Activated CD8-positive, alpha-beta memory T cell treated with anti-CD3 and anti-CD28 coated beads, Interleukin-2, amount 50 U/mL, for 1 hour (primary cell): Measurements from ENCODE around the gene SMARCA4.
A peak's percentile ranks its signal among the peaks of the same experiment; 100 is the strongest.
"Not testable (repeated sequence)": the region's sequence is repeated elsewhere in the genome, so short reads cannot be mapped to it uniquely, and the experiment has no call there.

ENCODE experiments used
- DNase-seq: peaks from one replicate; pipeline ENCODE4 v3.0.0-alpha.2; 2020; ENCODE audit errors: extremely low read depth

The SMARCA4 gene

GRCh38 chr19:10928563-10929401, 32.0 kb upstream of the SMARCA4 start, which contains the start of the genes TIMM29 and YIPF2:
TIMM29 (plus strand) TSS chr19:10928811; CDS start chr19:10928823, 12 bp downstream.
YIPF2 (minus strand) TSS chr19:10928639; CDS start chr19:10928410, 229 bp downstream.
- DNase-seq = peak; percentile 97

- DNase-seq = no peak
These were observed 31.4 kb upstream of the SMARCA4 start for GRCh38 chr19:10929402-10929794.

- DNase-seq = no peak
These were observed 25.3 kb upstream of the SMARCA4 start for GRCh38 chr19:10935371-10936059.

GRCh38 chr19:10936661-10937084, 24.2 kb upstream of the SMARCA4 start:
- DNase-seq = peak; percentile 11

- not testable (repeated sequence) for DNase-seq
These were observed 19.2 kb upstream of the SMARCA4 start for GRCh38 chr19:10941649-10942048.

- not testable (repeated sequence) for DNase-seq
These were observed 17.4 kb upstream of the SMARCA4 start for GRCh38 chr19:10943412-10943811.

GRCh38 chr19:10945264-10945663, 15.6 kb upstream of the SMARCA4 start:
- no peak for DNase-seq

GRCh38 chr19:10946958-10947657, 13.7 kb upstream of the SMARCA4 start:
- no peak for DNase-seq

GRCh38 chr19:10952809-10953208, 8.0 kb upstream of the SMARCA4 start:
- no peak for DNase-seq

- not testable (repeated sequence) for DNase-seq
These were observed 1.4 kb upstream of the SMARCA4 start for GRCh38 chr19:10959277-10959968.

- no peak for DNase-seq
These were observed 437 bp downstream of the SMARCA4 start for GRCh38 chr19:10961073-10961860.

- DNase-seq = no peak
These were observed 2.0 kb downstream of the SMARCA4 start for GRCh38 chr19:10962863-10963262.

GRCh38 chr19:10963865-10964264, 3.0 kb downstream of the SMARCA4 start:
- DNase-seq = no peak

GRCh38 chr19:10964903-10965302, 4.1 kb downstream of the SMARCA4 start:
- DNase-seq = no peak

GRCh38 chr19:10965398-10965797, 4.6 kb downstream of the SMARCA4 start:
- DNase-seq = no peak

- DNase-seq = no peak
These were observed 6.0 kb downstream of the SMARCA4 start for GRCh38 chr19:10966809-10967208.

GRCh38 chr19:10968527-10969135, 7.8 kb downstream of the SMARCA4 start:
- no peak for DNase-seq

GRCh38 chr19:10971107-10971726, 10.4 kb downstream of the SMARCA4 start:
- DNase-seq = no peak

- no peak for DNase-seq
These were observed 14.7 kb downstream of the SMARCA4 start for GRCh38 chr19:10975374-10976130.
